Frontal cortex (tissue), 4 donors: ENCODE results near the gene SLC25A39. TPM values are rescaled to one million over a fixed set of nuclear protein-coding genes. Genes with fewer than 3 reads are reported as not detected.
"Not testable (repeated sequence)": the region's sequence is repeated elsewhere in the genome, so short reads cannot be mapped to it uniquely, and the experiment has no call there.

Source experiments
- DNase-seq, 2 donors: peaks; one replicate each; pipeline ENCODE4 v3.0.0; 2012; ENCODE audit warnings: low spot score in 2 of 2
- FAIRE-seq: peaks from 2 replicates; lab custom pipeline; 2012; peaks lifted over from hg19 to GRCh38; lab: Jason Lieb, UNC
- total RNA-seq: library from RNA; depleted of rRNA; stranded (reverse); fragments of >200 nt; gene quantifications from one replicate; pipeline ENCODE4 v1.2.3, GENCODE V29; 2014
- donor health status: control.
- donor health status: control.
- donor health status: control.

Gene SLC25A39, protein sequence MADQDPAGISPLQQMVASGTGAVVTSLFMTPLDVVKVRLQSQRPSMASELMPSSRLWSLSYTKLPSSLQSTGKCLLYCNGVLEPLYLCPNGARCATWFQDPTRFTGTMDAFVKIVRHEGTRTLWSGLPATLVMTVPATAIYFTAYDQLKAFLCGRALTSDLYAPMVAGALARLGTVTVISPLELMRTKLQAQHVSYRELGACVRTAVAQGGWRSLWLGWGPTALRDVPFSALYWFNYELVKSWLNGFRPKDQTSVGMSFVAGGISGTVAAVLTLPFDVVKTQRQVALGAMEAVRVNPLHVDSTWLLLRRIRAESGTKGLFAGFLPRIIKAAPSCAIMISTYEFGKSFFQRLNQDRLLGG
- total RNA-seq = 30.2 TPM

DNA sequence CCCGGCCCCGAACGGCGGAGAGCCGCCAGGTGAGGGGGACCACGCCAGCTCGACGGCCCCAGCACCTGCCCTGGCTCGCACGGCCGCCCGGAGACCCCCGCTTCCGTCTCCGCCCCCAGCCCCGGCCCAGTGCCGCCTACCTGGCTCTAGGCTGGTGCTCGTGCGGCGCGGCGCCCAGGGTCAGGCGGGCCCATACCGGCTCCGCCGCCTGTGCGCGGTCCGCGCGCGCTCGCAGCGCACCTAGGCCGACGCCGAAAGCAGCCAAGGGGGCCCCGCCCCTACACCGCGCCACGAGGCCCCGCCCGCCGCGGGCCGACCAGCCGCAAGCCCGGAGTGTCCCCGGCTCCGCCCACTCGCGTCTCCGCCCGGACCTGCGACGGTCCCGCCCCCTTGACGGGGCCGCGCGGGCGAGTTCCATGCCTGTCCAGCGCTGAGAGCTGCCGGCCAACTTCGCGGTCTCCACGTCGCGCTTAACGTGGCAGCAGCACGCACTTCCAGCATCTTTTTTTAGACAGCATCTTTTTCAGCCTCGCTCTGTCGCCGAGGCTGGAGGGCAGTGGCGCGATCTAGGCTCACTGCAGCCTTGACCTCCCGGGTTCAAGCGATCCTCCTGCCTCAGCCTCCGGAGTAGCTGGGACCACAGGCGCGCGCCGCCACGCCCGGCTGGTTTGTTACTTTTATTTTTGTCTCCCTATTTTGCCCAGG lies at the start of gene SLC25A39:
Gene SLC25A39 (minus strand): TSS at position 253 of the 705 bp plus-strand sequence. CDS start 1,261 bp downstream, outside the sequence.
- no peak for FAIRE-seq

DNA sequence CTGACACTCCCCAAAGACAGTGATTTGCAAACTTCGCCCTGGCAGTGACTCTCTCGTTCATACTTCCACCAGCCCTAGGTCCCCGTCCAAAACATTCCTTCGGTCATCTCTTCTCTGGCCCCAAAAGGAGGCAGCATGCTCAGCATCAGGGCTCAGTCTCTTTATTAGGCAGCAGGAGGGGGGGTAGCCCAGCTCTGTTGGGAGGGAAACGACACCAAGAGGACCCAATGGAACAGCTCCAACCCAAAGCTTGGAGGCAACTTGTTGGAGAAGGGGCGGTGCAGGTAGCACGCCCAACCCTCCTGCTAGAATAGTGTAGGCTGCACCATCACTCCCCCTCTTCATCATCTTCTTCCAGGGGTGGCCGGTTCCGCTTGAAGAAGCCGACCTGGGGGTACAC lies 47.4 kb upstream of the SLC25A39 start:
- DNase-seq (no peak), FAIRE-seq (no peak)

More for the DNA sequence above, at the start of gene SLC25A39:
- peak; percentile 95 to 98 for DNase-seq

DNA sequence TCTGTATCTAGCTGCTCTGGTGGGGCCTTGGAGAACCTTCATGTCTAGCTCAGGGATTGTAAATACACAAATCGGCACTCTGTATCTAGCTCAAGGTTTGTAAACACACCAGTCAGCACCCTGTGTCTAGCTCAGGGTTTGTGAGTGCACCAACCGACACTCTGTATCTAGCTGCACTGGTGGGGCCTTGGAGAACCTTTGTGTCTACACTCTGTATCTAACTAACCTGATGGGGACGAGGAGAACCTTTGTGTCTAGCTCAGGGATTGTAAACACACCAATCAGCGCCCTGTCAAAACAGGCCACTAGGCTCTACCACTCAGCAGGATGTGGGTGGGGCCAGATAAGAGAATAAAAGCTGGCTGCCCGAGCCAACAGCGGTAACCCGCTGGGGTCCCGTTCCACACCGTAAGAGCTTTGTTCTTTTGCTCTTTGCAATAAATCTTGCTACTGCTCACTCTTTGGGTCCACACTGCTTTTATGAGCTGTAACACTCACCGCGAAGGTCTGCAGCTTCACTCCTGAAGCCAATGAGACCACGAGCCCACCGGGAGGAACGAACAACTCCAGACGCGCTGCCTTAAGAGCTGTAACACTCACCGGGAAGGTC lies 44.9 kb upstream of the SLC25A39 start:
- not testable (repeated sequence) for DNase-seq

DNA sequence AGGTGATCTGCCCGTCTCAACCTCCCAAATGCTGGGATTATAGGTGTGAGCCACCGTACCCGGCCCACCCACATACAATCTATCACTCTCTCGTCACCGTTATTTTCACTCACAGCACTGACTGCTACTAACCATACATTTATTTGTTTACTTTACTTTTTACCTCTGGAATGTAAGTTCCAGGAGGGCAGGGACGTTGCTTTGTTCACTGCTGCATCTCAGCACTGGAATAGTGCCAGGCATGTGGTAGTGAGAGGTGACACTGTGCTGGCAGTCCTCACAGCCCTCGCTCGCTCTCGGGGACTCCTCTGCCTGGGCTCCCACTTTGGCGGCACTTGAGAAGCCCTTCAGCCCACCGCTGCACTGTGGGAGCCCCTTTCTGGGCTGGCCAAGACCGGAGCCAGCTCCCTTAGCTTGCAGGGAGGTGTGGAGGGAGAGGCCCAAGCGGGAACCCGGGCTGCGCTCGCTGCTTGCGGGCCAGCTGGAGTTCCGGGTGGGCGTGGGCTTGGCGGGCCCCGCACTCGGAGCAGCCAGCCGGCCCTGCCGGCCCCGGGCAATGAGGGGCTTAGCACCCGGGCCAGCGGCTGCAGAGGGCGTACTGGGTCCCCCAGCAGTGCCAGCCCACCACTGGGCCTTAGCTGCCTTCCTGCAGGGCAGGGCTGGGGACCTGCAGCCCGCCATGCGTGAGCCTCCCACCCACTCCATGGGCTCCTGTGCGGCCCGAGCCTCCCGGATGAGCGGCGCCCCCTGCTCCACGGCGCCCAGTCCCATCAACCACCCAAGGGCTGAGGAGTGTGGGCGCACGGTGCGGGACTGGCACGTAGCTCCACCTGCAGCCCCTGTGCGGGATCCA lies 44.0 kb upstream of the SLC25A39 start:
- not testable (repeated sequence) for FAIRE-seq, DNase-seq

More for the DNA sequence above, 44.9 kb upstream of the SLC25A39 start:
- FAIRE-seq = not testable (repeated sequence)

DNA sequence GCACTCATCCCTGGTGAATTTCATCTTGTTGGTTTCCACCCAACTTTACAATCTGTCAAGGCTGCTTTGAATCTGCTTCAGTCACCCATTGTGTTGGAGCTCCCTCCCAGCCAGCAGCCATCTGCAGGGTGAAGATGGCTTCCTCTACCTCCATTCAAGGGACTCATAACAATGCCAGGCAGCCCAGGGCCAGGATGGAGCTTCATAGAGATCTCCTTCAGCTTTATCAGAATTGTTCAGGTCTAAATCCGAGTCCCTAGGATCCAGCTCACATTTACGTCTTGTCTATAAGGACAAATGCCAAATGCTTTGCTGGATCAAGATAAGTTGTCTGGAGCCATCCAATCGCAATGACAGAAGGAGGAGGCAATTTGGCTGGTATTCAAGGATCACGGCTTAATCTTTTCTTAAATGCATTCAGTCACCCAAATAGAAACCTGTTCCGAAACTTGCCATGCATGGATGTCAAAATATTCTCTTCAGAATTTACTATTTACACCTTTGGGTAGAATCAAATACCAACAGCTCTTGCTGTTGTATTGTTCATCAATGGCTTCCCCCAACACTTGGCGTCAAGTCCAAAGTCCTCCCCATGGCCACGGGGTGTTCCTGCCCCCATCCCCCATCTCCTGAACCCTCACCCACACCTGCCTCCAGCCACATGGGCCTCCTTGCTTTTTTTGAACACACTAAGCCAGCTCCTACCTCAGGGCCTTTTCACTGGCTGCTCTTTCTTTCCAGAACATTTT lies 42.8 kb upstream of the SLC25A39 start:
- DNase-seq = no peak
- FAIRE-seq = no peak

DNA sequence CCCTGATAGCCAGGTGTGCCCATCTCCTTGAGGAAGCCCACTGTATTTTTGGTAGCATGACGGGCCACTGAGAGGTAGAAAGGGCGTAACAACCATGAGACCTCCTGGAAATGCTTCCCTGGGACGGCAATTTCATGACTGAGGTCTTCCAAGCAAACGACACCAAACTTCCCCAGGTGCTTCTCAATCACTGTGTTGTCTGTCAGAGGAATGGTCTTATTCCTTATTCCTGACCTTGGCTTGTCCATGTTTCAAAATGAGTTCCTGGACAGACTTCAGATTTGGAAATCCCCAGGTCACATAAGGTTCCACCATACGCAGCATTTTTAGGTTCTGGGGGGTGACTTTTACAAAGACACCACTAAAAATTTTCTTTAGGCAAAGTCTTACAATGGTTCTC lies 40.4 kb upstream of the SLC25A39 start:
- not testable (repeated sequence) for FAIRE-seq, DNase-seq

DNA sequence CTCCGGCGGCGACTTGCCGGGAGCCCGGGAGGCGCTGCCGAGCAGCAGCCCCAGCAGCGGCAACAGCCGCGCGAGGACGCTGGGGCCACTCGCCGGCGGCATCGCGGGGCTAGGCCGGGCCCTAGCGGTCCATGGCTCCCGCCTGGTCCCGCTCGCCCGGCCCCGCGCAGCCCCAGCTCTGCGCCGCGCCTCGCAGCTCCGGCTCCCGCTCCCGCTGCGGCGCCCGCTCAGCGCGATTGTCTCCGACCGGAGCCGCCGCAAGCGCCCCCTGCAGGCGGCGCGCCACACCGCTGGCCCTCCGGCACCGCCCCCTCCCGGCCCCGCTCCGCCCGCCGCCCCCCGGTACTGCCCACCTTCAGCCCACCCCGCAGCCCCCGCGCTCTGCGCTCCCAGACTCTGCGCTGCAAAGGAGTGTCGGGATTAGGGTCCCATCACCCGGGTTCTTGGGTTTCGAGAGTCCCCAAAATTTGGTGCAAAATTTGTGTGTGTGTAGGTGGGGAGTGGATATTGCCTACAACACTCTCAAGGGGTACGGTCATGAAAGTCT lies 39.1 kb upstream of the SLC25A39 start, which contains the start of gene FAM171A2:
Gene FAM171A2 (minus strand): TSS at position 241 of the 547 bp plus-strand sequence. CDS start 139 bp downstream, at position 102.
- no peak for FAIRE-seq

DNA sequence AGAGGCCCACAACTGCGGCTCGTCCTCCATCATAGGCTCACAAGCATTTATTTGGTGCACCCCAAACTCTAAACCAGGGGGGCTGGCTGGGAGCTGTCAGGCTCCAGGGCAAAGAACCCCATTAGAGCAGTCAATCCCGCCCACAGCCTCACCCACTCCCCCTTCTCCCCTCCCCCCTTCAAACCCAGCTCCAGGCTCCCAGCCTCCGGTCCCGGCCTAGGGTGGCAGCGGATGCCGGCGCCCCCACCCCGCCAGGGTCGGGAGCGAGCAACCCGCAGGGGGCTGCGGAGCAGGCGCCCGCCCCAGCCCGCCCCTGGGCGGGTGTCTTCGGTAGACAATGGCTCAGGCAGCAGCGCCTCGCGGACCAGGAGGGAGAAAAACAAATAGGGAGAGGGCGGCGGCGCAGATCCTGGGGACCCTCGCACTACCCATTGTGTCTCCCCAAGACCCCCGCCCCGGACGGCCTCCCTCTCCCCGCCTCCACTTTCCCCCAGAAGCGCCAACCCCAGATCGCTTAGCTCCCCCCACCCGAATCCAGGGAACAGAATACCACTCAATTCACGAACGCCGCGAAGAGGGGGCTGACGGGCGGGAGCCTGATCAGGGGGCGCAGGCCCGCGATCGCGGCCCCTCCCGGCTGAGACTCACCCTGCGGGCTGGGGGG lies 38.5 kb upstream of the SLC25A39 start:
- peak in 1 of 2 donors; percentile 66 for DNase-seq
- FAIRE-seq = no peak

More for the DNA sequence above, 39.1 kb upstream of the SLC25A39 start, which contains the start of gene FAM171A2:
- DNase-seq = peak; percentile 82 to 85

DNA sequence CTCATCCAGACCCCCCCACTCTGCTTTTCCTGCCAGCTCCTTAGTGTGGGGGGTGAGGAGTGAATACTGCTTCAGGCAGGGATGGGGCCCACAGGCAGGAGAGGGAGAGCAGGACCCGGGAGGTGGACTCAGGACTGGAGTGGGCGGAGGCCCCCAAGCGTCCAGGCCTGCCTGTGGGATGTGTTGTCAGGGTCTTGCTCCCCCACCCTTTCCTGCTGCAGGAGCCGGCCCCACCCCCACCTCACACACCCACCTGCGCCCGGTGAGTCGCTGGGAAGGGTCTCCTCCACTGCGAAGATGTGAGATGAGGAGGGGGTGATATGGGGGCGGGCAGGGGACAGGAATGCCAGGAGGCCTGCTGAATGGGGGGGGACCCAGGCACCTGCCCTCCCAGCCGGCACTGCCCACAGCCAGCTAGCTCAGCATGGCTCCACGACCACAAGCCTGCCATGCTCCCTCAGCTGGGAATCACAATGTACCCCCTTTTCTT lies 37.9 kb upstream of the SLC25A39 start:
- DNase-seq (no peak), FAIRE-seq (no peak)

DNA sequence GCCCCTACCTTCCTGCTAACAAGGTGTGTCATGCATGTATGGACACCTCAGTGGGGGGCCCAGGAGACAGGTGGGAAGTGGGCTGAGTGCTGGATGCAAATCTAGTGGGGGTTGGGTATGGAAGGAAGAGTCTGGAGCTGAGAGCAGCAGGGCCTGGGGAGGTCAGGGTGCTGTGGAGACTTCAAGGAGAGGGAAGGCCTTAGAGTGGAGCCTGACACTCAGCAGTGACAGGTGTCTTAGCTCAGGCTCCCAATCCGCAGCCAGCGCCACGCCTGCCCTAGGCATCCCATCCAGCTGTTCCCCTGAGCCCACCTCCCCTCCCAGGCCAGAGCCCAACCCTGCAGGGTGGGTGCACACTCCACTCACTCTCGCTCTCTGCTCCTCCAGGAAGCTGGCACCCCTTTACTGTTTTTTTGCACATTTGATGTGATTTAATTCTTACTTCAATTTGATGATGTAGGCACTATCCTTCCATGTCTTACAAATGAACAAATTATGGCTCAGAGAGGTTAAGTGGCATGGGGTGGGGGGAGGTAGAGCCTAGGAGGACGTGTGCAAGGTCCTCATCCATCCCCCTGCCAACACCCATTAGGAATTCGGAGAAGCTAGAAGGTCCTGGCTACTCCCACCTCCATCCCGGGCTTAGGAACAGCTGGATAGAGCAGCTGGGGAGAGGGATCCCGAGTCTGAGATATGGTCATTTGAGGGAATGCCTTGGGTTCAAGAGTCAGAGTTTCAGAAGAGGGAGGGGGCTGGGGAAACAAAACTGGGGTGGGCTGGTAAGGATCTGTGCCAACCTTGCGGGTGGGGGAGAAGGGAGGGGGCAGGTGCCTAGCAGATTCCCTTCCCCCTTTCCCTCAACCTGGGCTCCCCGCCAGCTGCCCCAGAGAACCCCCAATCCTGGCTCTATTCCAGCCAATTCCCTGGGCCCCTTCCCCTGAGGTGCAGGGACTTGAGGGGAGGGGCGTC lies 37.0 kb upstream of the SLC25A39 start:
- no peak for FAIRE-seq
- no peak for DNase-seq

DNA sequence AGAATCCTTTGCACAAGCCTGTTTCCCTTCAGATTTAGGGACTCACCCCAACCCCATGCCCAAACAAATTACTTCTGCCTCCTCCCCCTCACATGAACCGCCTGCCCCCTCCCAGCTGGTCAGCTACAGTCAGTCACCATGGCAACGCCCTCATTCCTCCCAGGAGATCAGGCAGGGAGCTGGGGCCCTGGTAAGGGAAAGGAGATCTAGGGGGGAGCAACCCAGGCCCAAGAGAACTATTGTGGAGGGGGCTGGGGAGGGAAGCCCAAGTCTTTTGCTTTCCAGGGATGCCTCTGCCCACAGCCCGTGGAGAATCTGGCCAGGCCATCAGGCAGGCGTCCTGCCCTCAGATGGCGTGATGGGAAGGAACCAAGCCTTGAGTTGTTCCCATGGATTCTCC lies 36.2 kb upstream of the SLC25A39 start:
- FAIRE-seq (no peak), DNase-seq (no peak)

DNA sequence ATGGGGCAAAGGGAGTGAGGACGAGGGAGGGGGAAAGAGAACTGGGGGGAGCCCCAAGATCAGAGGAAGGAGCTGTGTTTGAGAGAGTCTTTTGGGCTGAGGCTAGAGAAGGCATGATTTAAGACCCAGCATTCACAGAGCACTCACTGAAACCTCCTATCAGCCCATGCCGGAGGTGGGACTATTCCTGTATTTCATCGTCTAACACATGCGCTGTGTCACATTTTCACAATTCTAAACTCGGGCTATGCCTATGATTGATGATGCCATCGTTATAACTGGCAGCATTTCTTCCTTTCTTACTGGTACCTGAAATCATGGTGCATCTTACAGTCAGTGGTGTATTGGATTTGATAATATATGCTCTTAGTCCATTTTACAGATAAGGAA lies 35.5 kb upstream of the SLC25A39 start:
- DNase-seq (no peak), FAIRE-seq (no peak)

DNA sequence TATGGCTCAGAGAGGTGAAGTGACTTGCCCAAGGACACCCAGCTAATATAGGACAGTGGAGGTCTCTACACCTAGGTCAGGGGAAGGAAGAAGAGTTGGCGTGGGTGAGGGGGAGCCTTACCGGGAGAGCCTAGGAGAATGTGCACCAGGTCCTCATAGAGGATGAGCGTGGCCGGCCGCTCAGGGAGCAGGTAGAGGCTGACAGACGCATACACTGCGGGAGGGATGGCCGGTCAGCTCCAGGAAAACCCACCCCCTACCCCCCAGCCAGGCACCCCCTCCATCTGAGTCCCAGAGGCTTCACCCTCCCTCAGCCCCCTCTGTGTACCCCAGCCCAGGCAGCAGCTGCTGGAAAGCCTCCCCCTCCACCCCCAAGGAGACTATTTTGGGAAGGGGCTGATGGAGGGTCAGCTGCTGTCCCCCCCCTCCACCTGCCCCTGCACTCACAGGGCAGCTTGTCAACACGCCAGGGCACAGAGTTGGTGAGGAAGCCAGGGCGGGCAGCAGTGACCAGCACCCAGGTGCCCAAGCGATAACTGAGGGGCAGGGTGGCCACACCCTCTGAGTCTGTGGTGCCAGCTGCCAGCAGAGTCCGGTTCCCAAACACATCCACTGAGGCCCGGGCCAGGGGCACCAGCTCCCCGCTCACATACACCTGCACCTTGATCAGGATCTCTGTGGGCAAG lies 35.0 kb upstream of the SLC25A39 start:
- DNase-seq = no peak
- FAIRE-seq = no peak

DNA sequence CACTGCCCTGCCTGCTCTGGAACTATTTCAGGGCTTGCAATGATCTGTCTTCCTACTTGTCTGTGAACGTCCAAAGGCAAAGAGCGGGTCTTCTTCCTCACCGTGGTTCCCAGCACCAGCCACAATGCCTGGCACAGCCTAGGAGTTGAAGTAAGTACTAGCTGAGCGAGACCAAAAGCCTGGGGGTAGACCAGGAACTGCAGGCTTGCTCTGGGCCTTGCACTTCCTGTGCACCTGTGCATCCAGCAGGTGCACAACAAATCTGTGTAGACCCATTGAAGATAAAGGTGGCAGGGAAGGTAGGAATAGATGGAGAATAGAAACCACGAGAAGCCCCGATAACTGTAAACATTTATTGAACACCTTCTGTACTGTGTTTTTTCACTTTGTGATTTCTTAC lies 34.4 kb upstream of the SLC25A39 start:
- DNase-seq (no peak), FAIRE-seq (no peak)

DNA sequence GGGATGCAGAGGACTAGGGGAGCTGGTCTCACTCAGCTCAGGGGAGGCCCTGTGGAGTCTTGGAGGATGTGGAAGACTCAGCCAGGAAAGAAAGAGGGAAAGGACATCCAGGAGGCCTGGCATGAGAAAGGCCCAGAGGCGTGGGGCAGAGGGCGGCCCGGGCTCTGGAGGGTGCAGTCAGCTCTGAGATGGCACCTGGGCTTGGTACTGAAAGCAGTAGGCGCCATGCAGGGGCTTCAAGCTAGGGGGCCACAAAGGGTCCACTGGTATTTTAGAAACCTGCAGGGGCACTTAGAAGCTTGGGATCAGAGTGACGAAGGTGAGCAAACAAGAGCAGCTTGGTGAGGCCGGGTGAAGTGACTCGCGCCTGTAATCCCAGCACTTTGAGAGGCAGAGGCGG lies 33.4 kb upstream of the SLC25A39 start:
- FAIRE-seq (no peak), DNase-seq (no peak)

DNA sequence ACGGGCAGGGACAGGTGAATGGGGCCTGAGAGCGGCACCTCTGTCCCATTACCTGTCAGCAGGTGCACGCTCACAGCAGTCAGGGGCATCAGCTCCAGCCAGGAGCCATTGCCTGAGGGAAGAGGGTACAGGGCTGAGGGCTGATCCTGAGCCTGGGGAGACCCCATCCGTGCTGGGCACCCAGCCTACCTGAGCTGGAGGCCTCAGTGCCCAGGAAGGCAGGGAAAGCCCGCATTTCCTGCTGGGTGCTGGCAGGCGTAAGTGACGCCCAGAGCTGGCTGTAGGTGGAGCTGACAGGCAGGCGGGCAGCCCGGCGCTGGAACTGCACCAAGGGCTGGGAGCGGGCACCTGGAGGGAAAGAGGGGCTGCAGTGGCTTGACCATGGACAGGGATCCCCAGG lies 31.6 kb upstream of the SLC25A39 start:
- FAIRE-seq = no peak
- DNase-seq = no peak
